Activated CD8-positive, alpha-beta memory T cell treated with anti-CD3 and anti-CD28 coated beads, Interleukin-2, amount 50 U/mL, for 4 hours (primary cell): ENCODE measurements around the gene SLC9A3.

Source experiments
- DNase-seq: peaks from one replicate; pipeline ENCODE4 v3.0.0-alpha.2; 2020

SLC9A3 gene

GRCh38 chr5:554284-554988, 30.2 kb upstream of the SLC9A3 start:
- no peak for DNase-seq

- no peak for DNase-seq
These were observed 29.6 kb upstream of the SLC9A3 start for GRCh38 chr5:553874-554273.

- no peak for DNase-seq
These were observed 27.2 kb upstream of the SLC9A3 start for GRCh38 chr5:551406-551805.

- no peak for DNase-seq
These were observed 25.0 kb upstream of the SLC9A3 start for GRCh38 chr5:549229-549628.

- peak; percentile 10 for DNase-seq
These were observed 24.0 kb upstream of the SLC9A3 start for GRCh38 chr5:548256-548655.

- DNase-seq, result peak; percentile 6
These were observed 23.1 kb upstream of the SLC9A3 start for GRCh38 chr5:547086-547924.

GRCh38 chr5:546376-546908, 22.2 kb upstream of the SLC9A3 start:
- DNase-seq, result peak; percentile 8

GRCh38 chr5:545641-546375, 21.6 kb upstream of the SLC9A3 start:
- DNase-seq, result peak; percentile 6

GRCh38 chr5:544675-545355, 20.6 kb upstream of the SLC9A3 start:
- no peak for DNase-seq

- DNase-seq, result peak; percentile 20
These were observed 19.8 kb upstream of the SLC9A3 start for GRCh38 chr5:543755-544674.

GRCh38 chr5:543351-543750, 19.1 kb upstream of the SLC9A3 start:
- DNase-seq, result peak; percentile 12

- DNase-seq, result peak; percentile 12
These were observed 18.4 kb upstream of the SLC9A3 start for GRCh38 chr5:542319-543311.

- DNase-seq, result peak; percentile 15
These were observed 17.5 kb upstream of the SLC9A3 start for GRCh38 chr5:541539-542318.

- DNase-seq, result peak; percentile 10
These were observed 16.8 kb upstream of the SLC9A3 start for GRCh38 chr5:540906-541538.

GRCh38 chr5:540071-540905, 16.0 kb upstream of the SLC9A3 start:
- DNase-seq, result peak; percentile 11

GRCh38 chr5:539469-540070, 15.3 kb upstream of the SLC9A3 start:
- DNase-seq, result no peak

GRCh38 chr5:538801-539468, 14.7 kb upstream of the SLC9A3 start:
- DNase-seq, result no peak
